OCI-LY7 (cell line): Measurements from ENCODE around the gene NRXN2.

Experiments used
- CTCF ChIP-seq: fragments of 200-600 bp; sonication (generic); conservative IDR thresholded peaks from 2 replicates; pipeline ENCODE4 v1.5.1; 2014; ENCODE audit warnings: mild to moderate bottlenecking, antibody characterized with exemption, low read length, moderate library complexity, mixed read lengths
- EZH2phosphoT487 ChIP-seq: fragments of 200-600 bp; sonication (generic); IDR thresholded peaks from 2 replicates; pipeline ENCODE4 v1.6.1; 2018; ENCODE audit warnings: low read depth, borderline replicate concordance, mild to moderate bottlenecking, mixed run types, antibody characterized with exemption, low read length, moderate library complexity, mixed read lengths

GRCh38 chr11:64588701-64589100 is 134.3 kb downstream of the NRXN2 start:
- TF ChIP-seq CTCF, result no peak
- TF ChIP-seq EZH2phosphoT487, result no peak
